ENCODE data around the gene IDH2.
"Not testable (repeated sequence)": the region's sequence is repeated elsewhere in the genome, so short reads cannot be mapped to it uniquely, and the experiment has no call there.

IDH2 gene

DNA sequence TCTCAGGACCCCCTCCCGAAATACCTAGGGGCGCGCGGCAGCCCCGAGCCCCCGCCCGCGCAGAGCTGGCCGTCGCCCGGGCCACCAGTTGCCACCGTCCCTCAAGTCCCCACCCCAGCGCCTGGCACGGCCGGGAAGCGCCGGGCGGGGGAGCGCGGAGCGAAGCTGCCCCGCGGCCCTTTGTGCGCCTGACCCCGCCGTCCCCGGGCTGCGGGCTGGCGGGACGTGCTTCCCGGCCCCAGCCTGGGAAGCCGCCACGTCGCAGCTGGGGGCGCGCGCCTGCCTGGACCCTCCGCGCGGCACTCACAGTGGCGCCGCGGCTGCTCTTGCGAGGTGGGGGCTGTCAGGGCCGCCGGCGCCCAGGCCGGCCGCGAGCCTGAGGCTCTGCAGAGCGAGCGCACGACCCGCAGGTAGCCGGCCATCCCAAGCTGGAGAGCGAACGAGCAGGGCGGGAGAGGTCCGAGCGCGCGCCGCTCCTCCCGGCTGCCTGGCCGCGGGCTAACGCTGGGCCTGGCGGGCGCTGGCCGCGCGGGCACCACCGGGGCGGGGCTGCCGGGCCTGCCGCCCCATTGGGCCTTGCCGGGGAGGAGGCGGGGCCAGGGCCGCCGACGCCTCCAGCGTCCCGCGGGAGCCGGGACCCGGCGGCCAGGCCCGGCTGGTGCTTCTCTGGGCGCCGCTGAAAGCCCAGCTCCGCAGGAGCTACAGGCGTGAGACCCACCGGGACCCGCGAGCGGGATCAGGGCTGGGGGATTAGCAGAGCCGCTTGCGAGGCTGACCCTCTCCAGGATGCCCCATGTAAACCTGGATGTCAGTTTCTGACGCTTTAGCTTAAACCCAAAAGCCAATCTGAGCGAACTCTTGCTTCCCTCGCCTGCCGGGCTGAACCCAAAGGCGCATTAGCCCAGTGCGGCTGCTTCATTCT, at the start of gene IDH2:
TSS of gene IDH2 (minus strand) at position 500 of the 922 bp plus-strand sequence. CDS start at position 422, 78 bp downstream.
- DNase-seq (ENCODE audit: low spot score) = peak; percentile 85

DNA sequence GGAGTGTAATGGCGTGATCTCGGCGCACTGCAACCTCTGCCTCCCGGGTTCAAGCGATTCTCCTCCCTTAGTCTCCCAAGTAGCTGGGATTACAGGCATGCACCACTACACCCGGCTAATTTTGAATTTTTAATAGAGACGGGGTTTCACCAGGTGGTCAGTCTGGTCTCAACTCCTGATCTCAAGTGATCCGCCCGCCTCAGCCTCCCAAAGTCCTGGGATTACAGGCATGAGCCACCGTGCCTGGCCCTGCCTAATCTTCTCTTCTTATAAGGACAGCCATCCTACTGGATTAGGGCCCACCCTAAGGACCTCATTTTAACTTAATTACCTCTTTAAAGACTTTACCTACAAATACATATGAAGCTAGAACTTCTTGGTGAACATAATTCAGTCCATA, 48.3 kb upstream of the IDH2 start:
- not testable (repeated sequence) for DNase-seq (ENCODE audit: low spot score)

DNA sequence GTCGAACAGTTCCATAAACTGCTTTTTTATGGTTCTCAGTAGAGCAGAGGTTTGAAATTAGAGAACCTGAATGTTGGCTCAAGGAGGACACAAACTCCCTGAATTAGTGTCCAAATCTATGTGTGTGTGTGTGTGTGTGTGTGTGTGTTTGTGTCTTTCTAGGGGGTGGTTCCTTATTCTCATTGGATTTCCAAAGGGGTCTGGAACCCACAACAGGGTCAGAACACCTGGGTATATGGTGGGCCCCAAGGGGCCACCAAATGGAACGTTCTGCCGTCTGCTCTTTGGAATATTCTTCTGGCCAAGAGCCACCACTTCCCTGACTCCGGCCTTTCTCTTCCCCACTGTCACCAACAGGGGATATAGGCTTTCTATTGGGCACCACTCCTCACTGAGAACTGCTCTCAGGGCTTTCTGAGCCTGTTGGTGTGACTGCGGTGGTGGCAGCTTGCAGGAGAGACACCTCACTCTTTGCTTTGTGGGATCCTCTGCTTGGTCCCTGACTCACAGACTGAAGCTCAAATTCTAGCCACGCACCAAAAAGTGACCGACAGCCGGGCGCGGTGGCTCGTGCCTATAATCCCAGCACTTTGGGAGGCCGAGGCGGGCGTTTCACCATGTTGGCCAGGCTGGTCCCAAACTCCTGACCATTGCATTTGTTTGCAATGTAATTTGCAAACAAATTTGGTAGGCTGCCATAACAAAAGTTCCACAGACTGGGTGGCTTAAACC, 47.5 kb upstream of the IDH2 start:
- no peak for DNase-seq (ENCODE audit: low spot score)

- DNase-seq (ENCODE audit: low spot score) = not testable (repeated sequence)
These were observed 44.0 kb upstream of the IDH2 start for GRCh38 chr15:90146198-90146761.

GRCh38 chr15:90145761-90146160, 43.5 kb upstream of the IDH2 start:
- no peak for DNase-seq (ENCODE audit: low spot score)

DNA sequence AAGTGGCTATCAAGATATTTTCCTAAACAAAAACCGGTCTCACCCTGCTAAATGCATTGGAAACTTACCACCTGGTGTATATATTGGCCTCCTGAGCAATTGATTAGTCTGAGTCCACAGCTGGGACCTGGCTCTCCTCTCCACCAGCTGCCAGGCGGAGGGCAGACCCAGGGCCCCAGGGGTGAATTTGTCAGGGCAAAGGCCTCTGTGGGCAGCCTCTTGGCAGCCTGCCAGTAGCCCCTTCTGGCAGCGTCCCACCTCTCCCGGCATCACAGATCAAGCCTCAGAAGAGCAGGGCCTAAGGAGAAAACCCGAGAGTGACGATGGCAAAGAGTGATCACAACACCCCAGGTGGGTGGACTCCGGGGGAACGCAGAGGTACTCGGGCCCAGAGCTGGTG, 43.0 kb upstream of the IDH2 start:
- DNase-seq (ENCODE audit: low spot score) = no peak

DNA sequence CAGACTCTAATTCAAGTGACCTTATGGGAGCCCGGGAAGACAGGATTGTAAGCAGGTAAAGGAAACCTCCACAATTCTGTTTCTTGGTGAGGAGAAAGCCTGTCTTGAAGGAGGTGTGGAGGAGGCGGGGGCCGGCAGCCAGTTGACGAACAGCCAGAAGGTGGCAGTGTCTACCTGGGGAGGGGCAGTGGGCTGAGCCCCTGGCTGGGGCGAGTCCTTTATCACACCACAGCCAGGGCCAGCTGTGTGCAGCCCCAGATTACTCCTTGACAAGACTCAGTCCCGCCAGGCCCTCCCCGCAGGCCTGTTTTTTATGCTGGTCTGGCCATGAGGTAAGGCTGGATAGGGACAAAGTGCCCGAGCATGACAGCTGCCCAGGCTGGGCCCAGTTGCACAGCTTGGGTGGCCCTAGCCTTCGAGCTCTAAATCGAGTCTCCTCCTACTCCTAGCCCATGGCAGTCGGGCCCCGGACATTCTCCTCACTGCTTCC, 40.9 kb upstream of the IDH2 start:
- no peak for DNase-seq (ENCODE audit: low spot score)

DNA sequence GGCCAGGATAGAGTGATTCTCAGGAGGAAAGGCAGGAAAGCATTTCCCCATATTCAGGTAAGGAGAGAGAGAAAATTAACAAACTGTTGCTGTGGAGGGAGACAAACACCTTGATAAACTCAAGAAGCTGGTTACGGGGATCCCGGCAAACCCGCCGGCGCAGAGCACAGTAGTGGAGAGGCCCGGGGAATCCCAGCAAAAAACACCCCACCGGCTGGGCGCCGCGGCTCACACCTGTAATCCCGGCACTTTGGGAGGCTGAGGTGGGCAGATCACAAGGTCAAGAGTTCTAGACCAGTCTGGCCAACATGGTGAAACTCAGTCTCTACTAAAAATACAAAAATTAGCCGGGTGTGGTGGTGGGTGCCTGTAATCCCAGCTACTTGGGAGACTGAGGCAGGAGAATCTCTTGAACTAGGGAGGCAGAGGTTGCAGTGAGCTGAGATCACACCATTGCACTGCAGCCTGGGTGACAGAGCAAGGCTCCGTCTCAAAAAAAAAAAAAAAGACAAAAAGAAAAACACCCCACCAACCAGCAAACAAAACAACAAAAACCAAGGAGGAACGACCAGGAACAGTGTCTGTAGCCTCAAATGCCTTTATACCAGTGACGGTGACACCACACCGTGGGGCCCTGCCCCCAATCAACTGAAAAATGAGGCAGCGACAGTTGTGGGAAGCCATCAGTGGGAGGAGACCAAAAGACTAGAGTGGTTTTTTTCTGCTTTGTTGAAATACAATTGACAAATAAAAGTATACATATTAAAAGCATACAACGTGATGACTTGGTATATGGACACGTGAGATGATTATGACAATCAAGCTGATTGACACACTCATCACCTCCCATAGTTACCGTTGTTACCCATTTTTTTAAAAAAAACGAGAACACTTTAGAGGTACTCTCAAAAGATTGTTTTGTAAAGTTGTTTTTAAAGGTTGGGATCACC, 40.2 kb upstream of the IDH2 start:
- no peak for DNase-seq (ENCODE audit: low spot score)

GRCh38 chr15:90141646-90142045, 39.4 kb upstream of the IDH2 start:
- DNase-seq (ENCODE audit: low spot score) = no peak

DNA sequence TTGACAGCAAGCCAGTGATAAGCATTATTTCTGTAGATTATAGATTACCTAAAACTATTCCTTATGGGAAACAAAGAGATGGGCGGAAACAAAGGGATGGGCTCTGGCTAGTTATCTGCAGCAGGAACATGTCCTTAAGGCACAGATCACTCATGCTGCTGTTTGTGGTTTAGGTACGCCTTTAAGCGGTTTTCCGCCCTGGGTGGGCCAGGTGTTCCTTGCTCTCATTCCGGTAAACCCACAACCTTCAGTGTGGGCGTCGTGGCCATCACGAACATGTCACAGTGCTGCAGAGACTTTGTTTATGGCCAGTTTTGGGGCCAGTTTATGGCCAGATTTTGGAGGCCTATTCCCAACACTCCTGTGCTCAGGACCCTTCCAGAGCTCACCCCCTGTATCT, 37.3 kb upstream of the IDH2 start:
- DNase-seq (ENCODE audit: low spot score) = not testable (repeated sequence)

- DNase-seq (ENCODE audit: low spot score) = no peak
These were observed 36.0 kb upstream of the IDH2 start for GRCh38 chr15:90138071-90138833.

GRCh38 chr15:90132437-90132836, 30.2 kb upstream of the IDH2 start:
- no peak for DNase-seq (ENCODE audit: low spot score)

DNA sequence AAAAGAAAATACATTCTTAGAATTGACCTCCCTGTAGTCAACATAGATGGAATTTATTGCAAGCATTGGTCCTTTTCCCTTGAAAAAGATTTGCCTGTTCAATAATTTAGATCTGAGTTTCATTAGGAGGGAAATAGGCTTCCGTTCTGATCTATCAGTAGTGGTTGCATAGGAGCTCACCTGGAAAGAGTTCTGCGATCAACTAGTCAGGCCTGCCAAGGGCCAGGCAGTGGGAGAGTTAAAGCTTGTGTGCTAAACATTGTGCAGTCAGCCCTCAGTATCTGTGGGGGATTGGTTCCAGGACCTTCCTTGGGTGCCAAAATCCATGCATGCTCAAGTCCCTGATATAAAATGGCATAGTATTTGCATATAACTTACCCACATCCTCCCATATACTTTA, 29.6 kb upstream of the IDH2 start:
- DNase-seq (ENCODE audit: low spot score) = no peak

DNA sequence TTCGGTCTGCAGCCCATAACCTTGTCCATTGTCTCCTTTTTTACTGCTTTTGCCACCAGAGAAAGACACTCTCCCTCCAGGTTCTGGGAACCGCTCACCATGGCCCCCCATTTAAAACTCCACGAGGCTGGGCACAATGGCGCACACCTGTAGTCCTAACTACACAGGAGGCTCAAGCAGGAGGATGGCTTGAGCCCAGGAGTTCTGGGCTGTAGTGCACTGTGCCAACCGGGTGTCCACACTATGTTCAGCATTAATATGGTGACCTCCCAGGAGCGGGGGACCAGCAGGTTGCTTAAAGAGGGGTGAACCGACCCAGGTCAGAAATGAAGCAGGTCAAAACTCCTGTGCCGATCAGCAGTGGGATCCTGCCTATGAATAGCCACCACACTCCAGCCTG, 28.0 kb upstream of the IDH2 start:
- DNase-seq (ENCODE audit: low spot score) = no peak

- DNase-seq (ENCODE audit: low spot score) = no peak
These were observed 24.5 kb upstream of the IDH2 start for GRCh38 chr15:90126596-90127435.

DNA sequence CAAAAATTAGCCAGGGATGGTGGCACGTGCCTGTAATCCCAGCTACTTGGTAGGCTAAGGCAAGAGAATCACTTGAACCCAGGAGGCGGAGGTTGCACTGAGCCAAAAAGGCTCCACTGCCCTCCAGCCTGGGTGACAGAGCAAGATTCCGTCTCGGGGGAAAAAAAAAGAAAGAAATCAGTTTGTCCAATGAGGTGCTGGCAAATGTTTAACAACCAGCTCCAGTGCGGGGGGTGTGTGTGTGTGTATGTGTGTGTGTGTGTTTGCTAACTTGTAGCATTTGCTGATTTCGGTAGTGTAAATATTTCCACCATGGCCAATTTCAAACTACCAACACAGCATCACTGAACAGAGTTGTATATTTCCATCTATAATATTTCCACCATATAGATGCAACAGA, 23.8 kb upstream of the IDH2 start:
- DNase-seq (ENCODE audit: low spot score) = no peak

- no peak for DNase-seq (ENCODE audit: low spot score)
These were observed 22.2 kb upstream of the IDH2 start for GRCh38 chr15:90124507-90124906.

DNA sequence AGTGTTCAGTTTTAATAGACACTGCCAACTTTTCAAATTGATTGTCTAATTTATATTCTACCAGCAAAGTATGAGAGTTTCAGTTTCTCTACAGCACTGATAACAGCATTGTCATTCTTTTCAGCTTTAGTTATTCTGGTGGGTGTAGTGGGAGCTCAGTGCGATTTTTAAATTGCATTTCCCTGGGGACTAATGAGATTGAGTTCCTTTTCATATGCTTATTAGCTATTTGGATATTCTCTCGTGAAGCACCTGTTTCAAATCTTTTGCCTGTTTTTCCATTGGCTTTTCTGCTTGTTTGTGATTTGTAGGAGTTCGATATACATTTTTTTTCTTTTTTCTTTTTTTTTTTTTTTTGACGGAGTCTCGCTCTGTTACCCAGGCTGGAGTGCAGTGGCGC, 18.8 kb upstream of the IDH2 start:
- DNase-seq (ENCODE audit: low spot score) = no peak

- no peak for DNase-seq (ENCODE audit: low spot score)
These were observed 17.1 kb upstream of the IDH2 start for GRCh38 chr15:90119367-90119766.

- DNase-seq (ENCODE audit: low spot score) = no peak
These were observed 13.5 kb upstream of the IDH2 start for GRCh38 chr15:90115783-90116182.
